ENCODE measurements around the gene MRGPRF.

DNA sequence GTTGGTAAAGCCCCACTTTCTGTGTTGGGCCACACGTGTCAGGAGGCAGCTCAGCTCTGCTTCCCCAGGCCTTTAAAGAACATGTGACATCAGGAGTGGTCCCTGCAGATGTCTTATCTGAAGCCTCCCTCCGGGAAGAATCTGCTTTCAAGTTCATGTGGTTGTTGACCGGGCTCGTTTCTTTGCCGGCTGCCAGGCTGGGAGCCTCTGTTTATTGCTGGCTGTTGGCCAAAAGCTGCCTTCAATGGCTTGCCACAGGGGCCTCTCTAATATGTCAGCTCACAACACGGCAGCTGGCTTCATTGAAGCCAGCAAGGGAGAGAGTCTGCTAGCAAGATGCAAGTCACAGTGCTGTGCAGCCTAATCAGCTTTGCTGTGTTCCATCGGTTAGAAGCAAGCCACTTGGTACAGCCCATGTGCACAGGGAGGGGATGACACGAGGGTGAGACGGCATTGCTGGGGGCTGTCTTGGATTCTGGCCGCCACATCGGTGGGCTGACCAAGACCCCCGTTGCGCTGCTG lies 14.6 kb downstream of the MRGPRF start:
- TF ChIP-seq POLR2A (IDR thresholded peaks at IDR 0.05; ENCODE audit: low read length) (no peak), GATA1 (IDR thresholded peaks at IDR 0.05; ENCODE audit: low read depth, low read length) (no peak)
